Muscle of back (tissue), 13 donors: Measurements from ENCODE around the gene LCE7A. TPM values are rescaled to one million over a fixed set of nuclear protein-coding genes. Genes with fewer than 3 reads are reported as not detected.

ENCODE experiments used
- DNase-seq, 3 donors: peaks; one replicate each; pipeline versions ENCODE4 v3.0.0 to v3.0.0-alpha.2; 2013
- long read RNA-seq, 9 donors: transcript quantifications; one replicate each; lab custom pipeline, GENCODE V29; 2026
- polyA plus RNA-seq, 10 donors: library from polyadenylated mRNA; unstranded; fragments of 120-200 nt; gene quantifications; one replicate each; pipeline ENCODE4 v1.2.1, GENCODE V29; 2013; ENCODE audit not compliant: insufficient read length in 10 of 10

The LCE7A gene
- not detected for polyA plus RNA-seq
- long read RNA-seq, donor 1, result 0 reads
- long read RNA-seq, donor 2, result 0 reads
- long read RNA-seq, donor 3, result 0 reads
- long read RNA-seq, donor 4, result 0 reads
- long read RNA-seq, donor 5, result 0 reads
- long read RNA-seq, donor 6, result 0 reads
- long read RNA-seq, donor 7, result 0 reads
- long read RNA-seq, donor 8, result 0 reads
- long read RNA-seq, donor 9, result 0 reads

- DNase-seq, result no peak
Measured at GRCh38 chr1:152859696-152860095, at the start of gene LCE7A. LCE7A (plus strand) TSS chr1:152859996; CDS start chr1:152860698, 702 bp downstream.

- no peak for DNase-seq
Measured at GRCh38 chr1:152811050-152811449, 48.7 kb upstream of the LCE7A start.

GRCh38 chr1:152811671-152812070, 48.1 kb upstream of the LCE7A start, which contains the start of gene LCE1B:
LCE1B (plus strand) TSS chr1:152811971; CDS start chr1:152812447, 476 bp downstream.
- no peak for DNase-seq

- no peak for DNase-seq
Measured at GRCh38 chr1:152817309-152817708, 42.5 kb upstream of the LCE7A start.

GRCh38 chr1:152823294-152823693, 36.5 kb upstream of the LCE7A start:
- DNase-seq, result no peak

- DNase-seq, result no peak
Measured at GRCh38 chr1:152824964-152825363, 34.8 kb upstream of the LCE7A start.

GRCh38 chr1:152827173-152827572, 32.6 kb upstream of the LCE7A start, which contains the start of gene LCE1A:
LCE1A (plus strand) TSS chr1:152827473; CDS start chr1:152827473, 0 bp downstream.
- no peak for DNase-seq

- no peak for DNase-seq
Measured at GRCh38 chr1:152836870-152837269, 22.9 kb upstream of the LCE7A start.

- DNase-seq, result no peak
Measured at GRCh38 chr1:152842556-152842955, 17.2 kb upstream of the LCE7A start, which contains the start of gene LCE6A. LCE6A (plus strand) TSS chr1:152842856; CDS start chr1:152843521, 665 bp downstream.

- no peak for DNase-seq
Measured at GRCh38 chr1:152855661-152856060, 4.1 kb upstream of the LCE7A start.

- no peak for DNase-seq
Measured at GRCh38 chr1:152858062-152858461, 1.7 kb upstream of the LCE7A start.

- no peak for DNase-seq
Measured at GRCh38 chr1:152860129-152860528, 333 bp downstream of the LCE7A start.

GRCh38 chr1:152861374-152861773, 1.6 kb downstream of the LCE7A start:
- DNase-seq, result no peak

- no peak for DNase-seq
Measured at GRCh38 chr1:152864443-152864842, 4.6 kb downstream of the LCE7A start.

GRCh38 chr1:152866321-152866720, 6.5 kb downstream of the LCE7A start:
- no peak for DNase-seq

- peak; percentile 57 to 71 (median 62) for DNase-seq
Measured at GRCh38 chr1:152869808-152870419, 10.1 kb downstream of the LCE7A start.

- peak in 1 of 3 donors; percentile 34 for DNase-seq
Measured at GRCh38 chr1:152870831-152871730, 11.3 kb downstream of the LCE7A start.

- DNase-seq, result no peak
Measured at GRCh38 chr1:152871731-152872126, 11.9 kb downstream of the LCE7A start.

GRCh38 chr1:152873495-152873894, 13.7 kb downstream of the LCE7A start:
- DNase-seq, result peak in 2 of 3 donors; percentile 41 to 51

GRCh38 chr1:152876827-152877226, 17.0 kb downstream of the LCE7A start:
- no peak for DNase-seq

GRCh38 chr1:152878042-152878441, 18.2 kb downstream of the LCE7A start, which contains the start of gene SMCP:
SMCP (plus strand) TSS chr1:152878322; CDS start chr1:152884423, 6,101 bp downstream.
- no peak for DNase-seq

GRCh38 chr1:152879559-152880198, 19.9 kb downstream of the LCE7A start:
- DNase-seq, result no peak
